NCI-H2196 (cell line): Measurements from ENCODE around the gene DAAM1.
A peak's percentile ranks its signal among the peaks of the same experiment; 100 is the strongest.

Experiments
- DNase-seq: peaks from one replicate; lab custom pipeline; 2025; ENCODE audit not compliant: unreplicated experiment; lab: John Stamatoyannopoulos, UW

The DAAM1 gene

GRCh38 chr14:59337141-59337611 lies 148.7 kb downstream of the DAAM1 start:
- no peak for DNase-seq

DNA sequence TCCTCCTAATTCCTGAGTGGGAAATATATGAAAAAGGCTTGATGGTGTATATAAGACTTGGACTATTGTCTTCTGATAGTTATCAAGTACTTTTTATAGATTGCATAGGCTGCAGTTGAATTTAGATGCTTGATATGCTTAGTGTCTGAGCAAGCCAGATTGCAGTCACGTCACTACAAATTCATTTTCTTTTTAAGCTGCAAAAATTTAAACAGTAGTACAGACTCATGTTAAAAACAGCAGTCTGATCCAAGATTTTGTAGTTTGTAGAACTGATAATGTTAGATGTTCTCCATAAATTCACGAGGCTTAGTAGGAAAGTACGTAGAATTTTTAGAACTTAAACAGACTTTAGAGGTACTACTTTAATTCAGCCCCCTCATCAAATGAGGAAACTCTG lies 150.3 kb downstream of the DAAM1 start:
- no peak for DNase-seq

DNA sequence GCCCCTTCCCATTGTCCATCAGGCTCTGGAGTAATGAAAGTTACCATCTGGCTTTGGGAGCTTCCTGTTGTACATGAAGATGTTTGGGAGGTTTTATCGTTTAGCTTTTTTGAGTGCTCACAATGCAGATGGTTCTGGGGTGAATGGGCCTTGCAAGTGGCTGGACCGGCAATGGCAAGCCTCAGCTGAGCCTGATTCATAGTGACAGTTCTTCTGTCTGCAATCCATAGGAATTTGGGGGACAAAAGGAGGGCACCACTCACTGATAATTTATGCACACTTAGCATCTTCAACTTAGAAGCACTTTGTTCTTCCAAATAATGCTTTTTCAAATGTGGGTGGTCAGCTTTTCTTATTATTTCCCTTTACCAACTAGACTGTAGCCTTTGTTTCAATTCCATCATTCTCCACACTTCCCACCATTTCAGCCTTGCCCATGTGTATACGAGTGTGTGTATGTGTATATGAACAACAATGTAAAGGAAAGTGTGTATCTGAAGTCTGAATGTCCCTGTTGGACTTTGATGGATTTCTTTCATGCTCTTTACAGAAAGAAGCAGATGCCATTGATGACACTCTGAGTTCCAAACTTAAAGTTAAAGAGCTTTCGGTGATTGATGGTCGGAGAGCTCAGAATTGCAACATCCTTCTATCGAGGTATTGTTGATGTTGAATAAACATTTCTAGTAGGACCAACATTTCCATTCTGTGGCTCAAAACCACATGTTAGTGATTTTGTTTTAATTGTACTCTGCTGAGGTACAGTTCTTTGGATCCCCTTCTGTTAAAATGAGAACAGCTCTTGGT lies 151.3 kb downstream of the DAAM1 start:
- no peak for DNase-seq

GRCh38 chr14:59341858-59342477 lies 153.5 kb downstream of the DAAM1 start:
- no peak for DNase-seq

GRCh38 chr14:59342516-59343484 lies 154.3 kb downstream of the DAAM1 start:
- no peak for DNase-seq

DNA sequence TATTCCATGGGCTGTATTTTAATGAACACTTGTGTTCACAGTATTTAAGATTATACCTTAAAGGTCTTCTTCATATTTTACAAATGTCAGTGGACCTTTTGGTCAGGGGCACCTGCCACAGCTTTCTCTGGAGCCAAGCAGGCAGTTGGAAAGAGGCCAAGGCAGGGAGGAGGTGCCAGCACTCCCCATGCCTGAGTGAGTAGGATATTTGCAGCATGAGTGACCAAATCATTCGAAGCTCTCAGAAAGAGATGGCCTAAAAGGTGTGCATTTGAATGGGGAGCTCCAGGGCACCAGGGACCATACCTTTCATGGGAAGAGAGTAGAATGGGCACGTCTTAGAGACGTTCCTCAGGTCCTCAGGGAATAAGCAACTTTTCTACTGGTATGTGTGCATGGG lies 155.1 kb downstream of the DAAM1 start:
- peak; percentile 54 for DNase-seq

- DNase-seq = no peak
Observed at GRCh38 chr14:59344016-59344415, 155.5 kb downstream of the DAAM1 start.

DNA sequence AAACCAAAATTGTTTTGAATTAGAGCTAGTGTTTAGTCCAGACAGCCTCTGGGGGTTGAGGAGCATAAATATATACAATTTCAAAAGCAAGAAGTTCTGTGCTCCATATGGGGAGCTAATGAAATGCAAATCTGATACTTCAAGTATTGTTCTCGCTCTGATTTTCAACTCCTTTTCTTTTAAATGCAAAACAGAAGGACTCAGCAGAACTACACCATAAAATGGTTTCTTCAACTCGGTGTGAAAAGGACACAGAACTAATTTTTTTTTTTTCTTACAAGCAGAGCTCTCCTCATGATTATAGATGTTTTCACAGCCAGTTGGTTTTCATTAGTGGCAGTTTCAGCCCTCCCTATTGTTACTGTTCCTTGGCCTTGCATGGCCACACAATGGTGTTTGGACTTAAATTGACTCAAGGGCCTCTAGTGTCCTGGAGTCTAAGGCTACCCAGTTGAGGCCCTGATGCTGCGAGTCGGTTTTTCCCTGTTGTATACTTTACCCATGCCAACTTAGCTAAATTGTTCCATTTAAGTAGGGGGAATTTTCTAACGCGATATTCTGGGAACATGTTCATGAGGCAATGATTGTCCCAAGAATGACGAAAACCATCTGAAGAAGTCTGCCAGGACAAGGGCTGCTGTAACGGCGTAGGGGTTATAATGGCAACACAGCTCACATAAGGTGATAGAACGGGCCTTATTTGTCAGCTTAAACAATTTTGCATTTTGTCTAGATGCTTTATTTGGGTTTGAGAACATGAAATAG lies 156.4 kb downstream of the DAAM1 start:
- no peak for DNase-seq

DNA sequence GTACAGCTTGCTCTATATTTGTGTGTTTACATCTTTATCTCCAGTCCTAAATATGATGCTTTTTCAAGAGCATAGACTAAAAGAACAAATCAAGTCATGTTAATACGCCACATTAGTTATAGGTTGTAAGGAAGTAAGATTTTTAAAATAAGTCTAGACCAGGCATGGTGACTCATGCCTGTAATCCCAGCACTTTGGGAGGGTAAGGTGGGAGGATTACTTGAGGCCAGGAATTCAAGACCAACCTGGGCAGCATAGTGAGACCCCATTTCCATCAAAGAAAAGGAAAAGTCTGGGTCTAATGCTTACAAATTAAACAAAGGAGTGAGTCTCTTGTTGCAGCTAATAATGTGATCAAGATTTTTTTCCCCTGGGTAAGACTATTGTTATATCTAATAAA lies 157.9 kb downstream of the DAAM1 start:
- no peak for DNase-seq

DNA sequence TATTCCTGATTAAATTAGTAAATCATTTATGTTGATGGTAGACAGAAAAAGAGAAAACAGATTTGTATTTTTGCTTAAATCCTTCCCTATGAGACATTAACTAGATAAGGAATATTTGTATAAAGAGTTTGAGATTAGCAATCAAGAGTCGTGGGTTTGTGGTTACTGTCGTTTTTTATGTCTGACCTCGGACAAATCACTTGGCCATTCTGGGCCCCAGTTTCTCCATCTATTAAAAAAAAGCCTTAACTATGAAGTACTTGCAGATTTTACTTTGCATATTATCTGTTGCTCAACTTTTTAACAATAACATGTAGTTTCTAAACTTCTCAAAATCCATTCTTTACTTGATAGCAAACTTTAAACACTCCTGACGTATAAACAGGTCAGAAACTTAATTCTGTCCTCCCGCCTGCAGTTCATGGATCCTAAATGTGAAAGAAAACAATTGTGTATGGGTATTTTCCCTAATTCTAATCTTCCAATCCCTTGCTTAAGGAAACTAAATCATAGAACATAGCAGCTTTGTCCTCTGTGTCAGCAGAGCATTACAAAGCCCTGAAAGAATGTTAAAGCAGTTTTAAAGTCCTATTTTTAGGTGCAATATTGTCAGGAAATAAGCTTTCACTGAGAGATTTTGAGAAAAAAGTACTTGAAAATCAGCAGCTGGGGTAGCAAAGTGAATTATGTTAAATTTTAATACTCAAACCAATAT lies 158.5 kb downstream of the DAAM1 start:
- no peak for DNase-seq

- no peak for DNase-seq
Observed at GRCh38 chr14:59347511-59347900, 159.0 kb downstream of the DAAM1 start.

GRCh38 chr14:59347915-59348314 lies 159.4 kb downstream of the DAAM1 start:
- no peak for DNase-seq

DNA sequence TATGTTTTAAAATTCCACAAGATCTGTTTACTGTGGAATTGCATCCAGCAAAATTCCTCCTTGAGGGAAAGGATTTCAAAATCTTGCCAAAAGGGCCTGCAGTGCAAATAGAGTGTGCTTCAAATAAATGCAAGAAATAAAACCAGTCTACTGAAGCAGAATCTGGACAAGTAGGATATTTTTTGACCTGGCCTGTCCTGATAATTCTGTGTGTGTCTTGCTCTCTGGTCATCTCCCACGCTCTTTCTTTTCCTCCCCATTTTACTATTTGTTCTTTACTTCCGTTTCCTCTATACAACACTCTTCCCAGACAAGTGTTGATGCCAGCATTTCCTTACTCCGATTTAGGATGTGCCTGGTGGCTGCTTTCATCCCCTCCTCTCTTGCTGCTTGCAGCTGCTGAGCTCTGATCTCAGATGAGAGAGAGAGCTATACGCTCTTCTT lies 160.8 kb downstream of the DAAM1 start:
- no peak for DNase-seq

- DNase-seq = no peak
Observed at GRCh38 chr14:59352961-59353360, 164.5 kb downstream of the DAAM1 start.

GRCh38 chr14:59354666-59355065 lies 166.2 kb downstream of the DAAM1 start:
- no peak for DNase-seq

GRCh38 chr14:59355091-59355490 lies 166.6 kb downstream of the DAAM1 start:
- DNase-seq = no peak

DNA sequence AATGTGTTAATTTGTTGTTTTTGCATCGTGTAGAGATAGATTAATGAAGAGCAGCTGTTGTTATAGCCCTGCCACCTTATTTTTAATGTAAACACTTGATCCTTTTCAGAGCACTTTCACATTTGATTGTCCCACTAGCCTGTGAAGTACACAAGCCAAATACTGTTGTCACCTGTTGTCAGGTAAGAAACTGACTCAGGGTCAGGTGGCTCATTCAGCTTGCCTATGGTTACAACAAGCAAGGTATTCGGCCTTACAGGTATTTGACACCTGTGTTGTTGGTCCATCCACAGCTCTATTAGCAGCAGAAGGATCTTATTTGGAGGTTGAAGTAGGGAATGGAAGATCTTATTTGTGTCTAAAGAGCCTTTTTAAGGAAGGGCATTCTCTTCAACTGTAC lies 167.8 kb downstream of the DAAM1 start:
- DNase-seq = peak; percentile 73

DNA sequence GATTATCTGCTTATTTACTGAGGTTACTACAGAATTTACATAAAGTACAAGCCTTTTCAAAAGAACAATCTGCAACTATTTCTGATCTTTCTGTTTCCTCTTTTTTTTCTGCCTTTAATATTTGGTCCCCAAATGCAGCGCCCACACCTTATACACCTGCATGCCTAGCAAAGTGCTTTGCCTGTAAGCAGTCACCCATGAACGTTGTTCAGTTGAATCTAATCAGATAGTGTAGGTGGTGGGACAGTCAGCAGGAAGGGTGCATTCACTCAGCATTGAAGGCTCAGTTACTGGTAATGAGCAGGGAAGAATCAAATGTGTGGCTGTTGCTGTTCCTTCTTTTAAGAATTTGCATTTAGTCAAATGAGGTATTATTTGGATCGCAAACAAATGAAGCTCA lies 168.3 kb downstream of the DAAM1 start:
- no peak for DNase-seq

- peak; percentile 22 for DNase-seq
Observed at GRCh38 chr14:59358102-59358501, 169.6 kb downstream of the DAAM1 start.

GRCh38 chr14:59358784-59359183 lies 170.3 kb downstream of the DAAM1 start:
- no peak for DNase-seq
